Central memory CD8-positive, alpha-beta T cell (primary cell): ENCODE data around the gene LRRN1.
"Not testable (repeated sequence)": the region's sequence is repeated elsewhere in the genome, so short reads cannot be mapped to it uniquely, and the experiment has no call there.

ENCODE experiments used
- ATAC-seq: fragments of 150-1000 bp; cut with Tn5 transposase; replicated peaks from 2 replicates; pipeline ENCODE4 v1.10.0; 2022; ENCODE audit warnings: mild to moderate bottlenecking, moderate FRiP score, moderate number of reproducible peaks; ENCODE audit not compliant: poor library complexity, severe bottlenecking; ENCODE audit errors: extremely low read depth
- DNase-seq, 2 donors: peaks; one replicate each; pipeline ENCODE4 v3.0.0; 2021; ENCODE audit warnings: low spot score in 2 of 2
- H3K27ac Mint-ChIP-seq: one replicate; pipeline ENCODE4 v1.8.0; 2022; ENCODE audit warnings: low read depth, mild to moderate bottlenecking, moderate library complexity, mixed read lengths
- H3K27me3 Mint-ChIP-seq: one replicate; pipeline ENCODE4 v1.8.0; 2022; ENCODE audit warnings: mixed read lengths
- H3K36me3 Mint-ChIP-seq: one replicate; pipeline ENCODE4 v1.8.0; 2022; ENCODE audit warnings: mild to moderate bottlenecking, moderate library complexity, mixed read lengths; ENCODE audit not compliant: insufficient read depth
- H3K4me1 Mint-ChIP-seq: one replicate; pipeline ENCODE4 v1.8.0; 2022; ENCODE audit warnings: mixed read lengths
- H3K4me3 Mint-ChIP-seq: one replicate; pipeline ENCODE4 v1.8.0; 2022; ENCODE audit warnings: mild to moderate bottlenecking, moderate library complexity, mixed read lengths
- H3K9me3 Mint-ChIP-seq: one replicate; pipeline ENCODE4 v1.8.0; 2022; ENCODE audit warnings: mixed read lengths

Gene LRRN1

GRCh38 chr3:3860235-3860634 lies 61.0 kb downstream of the LRRN1 start:
- Mint-ChIP-seq H3K4me3 (no peak overlapping the region), H3K9me3 (peaks cover 13% of the 10 kb centered on the region), H3K4me1 (no peaks in the 10 kb centered on the region), H3K27ac (no peak overlapping the region), H3K27me3 (no peaks in the 10 kb centered on the region), H3K36me3 (peaks cover 1% of the 10 kb centered on the region)
- ATAC-seq (no peak), DNase-seq (no peak)

- ATAC-seq (no peak), DNase-seq (no peak)
- H3K36me3 Mint-ChIP-seq = peaks cover 1% of the 10 kb centered on the region
- peaks cover 16% of the 10 kb centered on the region for H3K9me3 Mint-ChIP-seq
- H3K4me3 Mint-ChIP-seq = no peak overlapping the region
- H3K27ac Mint-ChIP-seq = no peak overlapping the region
- no peaks in the 10 kb centered on the region for H3K27me3 Mint-ChIP-seq
- H3K4me1 Mint-ChIP-seq = no peaks in the 10 kb centered on the region
Observed at GRCh38 chr3:3862534-3862933, 63.3 kb downstream of the LRRN1 start.

- DNase-seq (no peak), ATAC-seq (no peak)
- Mint-ChIP-seq H3K27me3 (no peaks in the 10 kb centered on the region), H3K4me1 (no peaks in the 10 kb centered on the region), H3K9me3 (peaks cover 9% of the 10 kb centered on the region), H3K27ac (no peak overlapping the region), H3K36me3 (no peaks in the 10 kb centered on the region), H3K4me3 (no peak overlapping the region)
Observed at GRCh38 chr3:3875491-3875890, 76.3 kb downstream of the LRRN1 start.

GRCh38 chr3:3881050-3881449 lies 81.8 kb downstream of the LRRN1 start:
- no peak overlapping the region for H3K4me3 Mint-ChIP-seq
- H3K4me1 Mint-ChIP-seq = no peaks in the 10 kb centered on the region
- H3K27me3 Mint-ChIP-seq = no peaks in the 10 kb centered on the region
- H3K9me3 Mint-ChIP-seq = peaks cover 9% of the 10 kb centered on the region
- ATAC-seq = no peak
- no peak for DNase-seq
- no peak overlapping the region for H3K27ac Mint-ChIP-seq
- H3K36me3 Mint-ChIP-seq = no peaks in the 10 kb centered on the region

GRCh38 chr3:3887311-3887710 lies 88.1 kb downstream of the LRRN1 start:
- not testable (repeated sequence) for H3K27ac Mint-ChIP-seq, H3K36me3 Mint-ChIP-seq

GRCh38 chr3:3893590-3893989 lies 94.4 kb downstream of the LRRN1 start:
- H3K27ac Mint-ChIP-seq = no peak overlapping the region
- no peak for DNase-seq
- no peaks in the 10 kb centered on the region for H3K36me3 Mint-ChIP-seq
- no peaks in the 10 kb centered on the region for H3K27me3 Mint-ChIP-seq
- ATAC-seq = no peak
- no peak overlapping the region for H3K4me3 Mint-ChIP-seq
- H3K4me1 Mint-ChIP-seq = no peaks in the 10 kb centered on the region
- H3K9me3 Mint-ChIP-seq = peaks cover 25% of the 10 kb centered on the region

More at GRCh38 chr3:3887311-3887710, 88.1 kb downstream of the LRRN1 start:
- DNase-seq, H3K4me1 Mint-ChIP-seq, ATAC-seq, H3K27me3 Mint-ChIP-seq, H3K4me3 Mint-ChIP-seq: not testable (repeated sequence)
- H3K9me3 Mint-ChIP-seq = peaks cover 22% of the 10 kb centered on the region
